ENCODE measurements around the gene SLC25A18.

GRCh38 chr22:17548010-17548755 lies 15.1 kb upstream of the SLC25A18 start:
- TF ChIP-seq CTCF (IDR thresholded peaks at IDR 0.05) = no peak
- no peak for TF ChIP-seq POLR2A (IDR thresholded peaks at IDR 0.05)

Measured in prostate gland (tissue), 2 donors.